ENCODE results near the gene WDR77.

- TF ChIP-seq CTCF (IDR thresholded peaks at IDR 0.05) (no peak), POLR2A (IDR thresholded peaks at IDR 0.05) (no peak), EP300 (IDR thresholded peaks at IDR 0.05) (no peak)
Measured at GRCh38 chr1:111455642-111456031, 6.6 kb upstream of the WDR77 start.
